Measurements from ENCODE around the gene SLC10A1.

Gene SLC10A1

GRCh38 chr14:69822456-69822855 lies 25.4 kb upstream of the SLC10A1 start:
- Histone ChIP-seq H3K4me3 (ENCODE audit: low read depth in 1 of 2, low read length in 1 of 2) (no peak overlapping the region), H3K27me3 (peaks cover 18% of the 10 kb centered on the region), H3K36me3 (no peaks in the 10 kb centered on the region), H3K27ac (no peak overlapping the region), H3K4me1 (ENCODE audit: control insufficient read depth in 1 of 2, insufficient read depth in 1 of 2, low read depth in 1 of 2, low read length in 1 of 2) (peaks cover 0 to 5% of the 10 kb centered on the region in 2 experiments), H3K9me3 (no peaks in the 10 kb centered on the region)
- no peak for TF ChIP-seq CTCF (IDR thresholded peaks at IDR 0.05)

- Histone ChIP-seq H3K27ac (no peak overlapping the region), H3K9me3 (no peaks in the 10 kb centered on the region), H3K4me3 (ENCODE audit: low read depth in 1 of 2, low read length in 1 of 2) (no peak overlapping the region), H3K4me1 (ENCODE audit: control insufficient read depth in 1 of 2, insufficient read depth in 1 of 2, low read depth in 1 of 2, low read length in 1 of 2) (peaks cover 0 to 5% of the 10 kb centered on the region in 2 experiments), H3K27me3 (peaks cover 32% of the 10 kb centered on the region), H3K36me3 (no peaks in the 10 kb centered on the region)
- TF ChIP-seq CTCF (IDR thresholded peaks at IDR 0.05), result no peak
Observed at GRCh38 chr14:69820991-69821390, 23.9 kb upstream of the SLC10A1 start.

GRCh38 chr14:69819607-69820006 lies 22.6 kb upstream of the SLC10A1 start:
- no peak overlapping the region for H3K27ac ChIP-seq
- H3K27me3 ChIP-seq, result peaks cover 44% of the 10 kb centered on the region
- H3K4me3 ChIP-seq (ENCODE audit: low read depth in 1 of 2, low read length in 1 of 2), result no peak overlapping the region
- H3K4me1 ChIP-seq (ENCODE audit: control insufficient read depth in 1 of 2, insufficient read depth in 1 of 2, low read depth in 1 of 2, low read length in 1 of 2), result peaks cover 0 to 5% of the 10 kb centered on the region in 2 experiments
- no peak for TF ChIP-seq CTCF (IDR thresholded peaks at IDR 0.05)
- H3K9me3 ChIP-seq, result no peaks in the 10 kb centered on the region
- no peaks in the 10 kb centered on the region for H3K36me3 ChIP-seq

GRCh38 chr14:69818758-69819191 lies 21.7 kb upstream of the SLC10A1 start:
- peak; percentile 86 for TF ChIP-seq CTCF (IDR thresholded peaks at IDR 0.05)
- no peaks in the 10 kb centered on the region for H3K9me3 ChIP-seq
- H3K4me3 ChIP-seq (ENCODE audit: low read depth in 1 of 2, low read length in 1 of 2), result no peak overlapping the region
- H3K36me3 ChIP-seq, result no peaks in the 10 kb centered on the region
- peaks cover 0 to 5% of the 10 kb centered on the region in 2 experiments for H3K4me1 ChIP-seq (ENCODE audit: control insufficient read depth in 1 of 2, insufficient read depth in 1 of 2, low read depth in 1 of 2, low read length in 1 of 2)
- peaks cover 52% of the 10 kb centered on the region for H3K27me3 ChIP-seq
- H3K27ac ChIP-seq, result no peak overlapping the region

- Histone ChIP-seq H3K27ac (no peak overlapping the region), H3K4me1 (ENCODE audit: control insufficient read depth in 1 of 2, insufficient read depth in 1 of 2, low read depth in 1 of 2, low read length in 1 of 2) (peaks cover 0 to 5% of the 10 kb centered on the region in 2 experiments), H3K4me3 (ENCODE audit: low read depth in 1 of 2, low read length in 1 of 2) (no peak overlapping the region), H3K9me3 (no peaks in the 10 kb centered on the region), H3K36me3 (no peaks in the 10 kb centered on the region), H3K27me3 (peaks cover 49% of the 10 kb centered on the region)
- no peak for TF ChIP-seq CTCF (IDR thresholded peaks at IDR 0.05)
Observed at GRCh38 chr14:69816216-69816615, 19.2 kb upstream of the SLC10A1 start.

GRCh38 chr14:69815556-69815955 lies 18.5 kb upstream of the SLC10A1 start:
- peaks cover 44% of the 10 kb centered on the region for H3K27me3 ChIP-seq
- H3K36me3 ChIP-seq, result no peaks in the 10 kb centered on the region
- peaks cover 0 to 5% of the 10 kb centered on the region in 2 experiments for H3K4me1 ChIP-seq (ENCODE audit: control insufficient read depth in 1 of 2, insufficient read depth in 1 of 2, low read depth in 1 of 2, low read length in 1 of 2)
- TF ChIP-seq CTCF (IDR thresholded peaks at IDR 0.05), result no peak
- no peaks in the 10 kb centered on the region for H3K9me3 ChIP-seq
- no peak overlapping the region for H3K4me3 ChIP-seq (ENCODE audit: low read depth in 1 of 2, low read length in 1 of 2)
- no peak overlapping the region for H3K27ac ChIP-seq

All from neutrophil (primary cell).